GM23338 (cell line): ENCODE results near the gene RAB11FIP4.

Experiments
- EZH2 ChIP-seq: fragments of 200-600 bp; sonication (generic); IDR thresholded peaks from one replicate; pipeline ENCODE4 v1.8.0; 2017; ENCODE audit warnings: antibody characterized with exemption, mild to moderate bottlenecking, low read depth; ENCODE audit not compliant: unreplicated experiment
- TF ChIP-seq, protein P1 (sequence below), 2 experiments: fragments of 200-600 bp in 1 of 2; sonication (generic) in 1 of 2; conservative IDR thresholded peaks; 2 replicates each; pipeline versions ENCODE4 v1.5.1 to v1.6.1; 2016 to 2017; ENCODE audit warnings: antibody characterized with exemption in 2 of 2, low read depth in 2 of 2, mild to moderate bottlenecking in 2 of 2, moderate library complexity in 1 of 2

DNA sequence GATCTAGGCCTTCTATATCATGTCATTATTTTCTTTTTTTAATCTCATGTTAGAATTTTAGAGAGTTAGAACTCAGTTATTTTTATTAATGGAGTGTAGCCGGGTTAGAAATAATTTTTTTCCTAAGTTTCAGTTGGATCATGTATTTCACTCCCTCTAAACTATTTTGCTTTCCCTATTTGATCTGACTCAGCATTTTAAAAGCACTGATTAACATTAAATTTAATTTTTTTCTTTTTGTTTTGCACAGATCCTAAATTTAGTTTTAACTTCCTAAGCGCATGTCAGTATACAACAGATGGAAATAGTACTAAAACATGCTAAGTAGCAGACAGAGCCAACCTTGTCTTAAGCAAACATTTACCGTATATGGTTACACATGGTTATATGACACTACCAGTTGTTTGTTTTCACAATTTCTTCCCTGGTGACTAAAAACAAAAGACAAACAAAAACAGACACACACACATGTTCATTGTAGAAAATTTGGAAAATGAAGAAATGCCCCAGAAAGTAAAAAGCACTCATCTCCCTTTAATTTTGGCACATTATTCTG lies 33.6 kb upstream of the RAB11FIP4 start:
- TF ChIP-seq, protein P1, sequence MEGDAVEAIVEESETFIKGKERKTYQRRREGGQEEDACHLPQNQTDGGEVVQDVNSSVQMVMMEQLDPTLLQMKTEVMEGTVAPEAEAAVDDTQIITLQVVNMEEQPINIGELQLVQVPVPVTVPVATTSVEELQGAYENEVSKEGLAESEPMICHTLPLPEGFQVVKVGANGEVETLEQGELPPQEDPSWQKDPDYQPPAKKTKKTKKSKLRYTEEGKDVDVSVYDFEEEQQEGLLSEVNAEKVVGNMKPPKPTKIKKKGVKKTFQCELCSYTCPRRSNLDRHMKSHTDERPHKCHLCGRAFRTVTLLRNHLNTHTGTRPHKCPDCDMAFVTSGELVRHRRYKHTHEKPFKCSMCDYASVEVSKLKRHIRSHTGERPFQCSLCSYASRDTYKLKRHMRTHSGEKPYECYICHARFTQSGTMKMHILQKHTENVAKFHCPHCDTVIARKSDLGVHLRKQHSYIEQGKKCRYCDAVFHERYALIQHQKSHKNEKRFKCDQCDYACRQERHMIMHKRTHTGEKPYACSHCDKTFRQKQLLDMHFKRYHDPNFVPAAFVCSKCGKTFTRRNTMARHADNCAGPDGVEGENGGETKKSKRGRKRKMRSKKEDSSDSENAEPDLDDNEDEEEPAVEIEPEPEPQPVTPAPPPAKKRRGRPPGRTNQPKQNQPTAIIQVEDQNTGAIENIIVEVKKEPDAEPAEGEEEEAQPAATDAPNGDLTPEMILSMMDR (conservative IDR thresholded peaks at IDR 0.05; ENCODE audit: low read depth in 2 of 2): no peak
- TF ChIP-seq EZH2: no peak
